RPMI8226 (cell line): Measurements from ENCODE around the gene GPR107.
"Not testable (repeated sequence)": the region's sequence is repeated elsewhere in the genome, so short reads cannot be mapped to it uniquely, and the experiment has no call there.

Experiments
- DNase-seq: peaks from one replicate; pipeline ENCODE4 v3.0.0-alpha.2; 2015

GPR107 gene

DNA sequence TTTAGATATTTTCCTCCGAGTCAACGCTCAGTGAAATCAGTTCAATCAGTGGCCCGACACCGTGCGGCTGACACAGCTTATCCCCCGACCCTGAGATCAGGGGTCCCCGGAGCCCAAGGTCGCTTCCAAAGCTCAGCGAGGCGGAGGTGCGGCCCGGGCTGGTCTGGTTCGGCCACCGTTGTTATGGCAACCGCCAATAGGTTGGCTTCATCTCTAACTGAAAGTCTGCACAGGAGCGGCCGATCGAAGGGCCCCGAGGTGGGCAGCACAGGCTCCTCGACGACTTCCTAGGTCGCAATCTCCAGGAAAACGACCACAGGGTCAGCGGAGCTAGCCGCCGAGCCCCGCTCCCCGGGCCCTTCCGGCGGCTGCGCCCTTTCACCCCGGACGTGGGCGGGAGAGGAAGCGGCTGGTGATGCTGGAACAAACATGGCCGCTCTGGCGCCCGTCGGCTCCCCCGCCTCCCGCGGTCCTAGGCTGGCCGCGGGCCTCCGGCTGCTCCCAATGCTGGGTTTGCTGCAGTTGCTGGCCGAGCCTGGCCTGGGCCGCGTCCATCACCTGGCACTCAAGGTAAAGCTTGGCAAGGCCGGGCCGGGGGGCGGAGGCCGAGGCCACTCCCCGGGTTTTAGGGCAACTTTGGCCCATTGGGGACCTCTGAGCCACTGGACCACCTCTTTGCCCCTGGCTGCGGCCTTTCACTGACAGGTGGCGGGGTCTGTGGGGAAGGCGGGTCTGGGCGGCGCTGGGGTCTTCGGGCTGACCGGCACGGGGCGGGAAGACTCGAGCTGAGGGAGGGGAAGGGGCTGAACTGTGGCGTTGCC, at the start of gene GPR107:
Gene GPR107, plus strand, starts transcription at position 403 of the 821 bp plus-strand sequence. Its CDS starts 27 bp downstream, at position 430.
- peak; percentile 84 for DNase-seq

DNA sequence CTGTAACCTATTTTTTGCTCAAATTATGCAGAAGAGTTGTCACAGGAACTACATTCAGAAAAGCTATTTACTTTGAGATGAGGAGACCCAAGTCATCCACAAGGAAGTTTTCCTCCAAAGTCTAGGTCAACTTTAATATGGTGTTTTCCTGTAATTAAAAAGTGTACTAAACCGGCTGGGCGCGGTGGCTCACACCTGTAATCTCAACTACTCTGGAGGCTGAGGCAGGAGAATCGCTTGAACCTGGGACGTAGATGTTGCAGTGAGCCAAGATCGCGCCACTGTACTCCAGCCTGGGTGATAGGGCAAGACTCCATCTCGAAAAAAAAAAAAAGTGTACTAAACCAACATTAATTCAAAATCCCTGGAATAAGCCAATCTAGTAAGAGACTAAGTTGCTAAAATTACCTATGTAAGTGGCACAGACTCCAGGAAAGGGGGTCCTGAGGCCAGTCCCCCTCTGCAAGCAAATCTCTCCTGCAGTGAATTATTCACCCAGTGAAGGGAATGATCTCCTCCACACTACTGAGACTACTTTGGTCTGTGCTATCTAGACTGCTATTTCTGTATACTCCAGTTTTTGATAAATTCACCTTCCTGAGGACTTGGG, 49.7 kb upstream of the GPR107 start:
- no peak for DNase-seq

DNA sequence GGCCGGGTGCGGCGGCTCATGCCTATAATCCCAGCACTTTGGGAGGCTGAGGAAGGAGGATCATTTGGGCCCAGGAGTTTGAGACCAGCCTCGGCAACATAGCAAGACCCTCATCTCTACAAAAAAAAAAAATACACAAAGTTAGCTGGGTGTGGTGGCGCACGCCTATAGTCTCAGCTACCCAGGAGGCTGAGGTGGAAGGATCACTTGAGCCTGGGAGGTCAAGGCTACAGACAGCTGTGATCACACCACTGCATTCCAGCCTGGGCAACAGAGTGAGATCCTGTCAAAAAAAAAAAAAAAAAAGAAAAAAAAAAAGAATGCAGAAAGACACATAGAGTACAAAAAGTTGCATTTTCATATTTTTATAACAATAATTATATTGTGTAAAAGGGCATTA, 46.8 kb upstream of the GPR107 start:
- not testable (repeated sequence) for DNase-seq

GRCh38 chr9:130008538-130008937, 45.2 kb upstream of the GPR107 start:
- no peak for DNase-seq

DNA sequence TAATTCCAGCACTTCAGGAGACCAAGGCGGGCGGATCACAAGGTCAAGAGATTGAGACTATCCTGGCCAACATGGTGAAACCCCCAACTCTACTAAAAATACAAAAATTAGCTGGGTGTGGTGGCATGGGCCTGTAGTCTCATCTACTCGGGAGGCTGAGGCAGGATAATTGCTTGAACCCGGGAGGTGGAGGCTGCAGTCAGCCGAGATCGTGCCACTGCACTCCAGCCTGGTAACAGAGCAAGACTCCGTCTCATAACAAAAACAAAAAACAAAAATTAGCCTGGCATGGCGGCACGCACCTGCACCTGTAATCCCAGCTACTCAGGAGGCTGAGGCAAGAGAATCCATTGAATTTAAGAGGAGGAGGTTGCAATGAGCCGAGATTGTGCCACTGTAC, 44.2 kb upstream of the GPR107 start:
- DNase-seq, result not testable (repeated sequence)

DNA sequence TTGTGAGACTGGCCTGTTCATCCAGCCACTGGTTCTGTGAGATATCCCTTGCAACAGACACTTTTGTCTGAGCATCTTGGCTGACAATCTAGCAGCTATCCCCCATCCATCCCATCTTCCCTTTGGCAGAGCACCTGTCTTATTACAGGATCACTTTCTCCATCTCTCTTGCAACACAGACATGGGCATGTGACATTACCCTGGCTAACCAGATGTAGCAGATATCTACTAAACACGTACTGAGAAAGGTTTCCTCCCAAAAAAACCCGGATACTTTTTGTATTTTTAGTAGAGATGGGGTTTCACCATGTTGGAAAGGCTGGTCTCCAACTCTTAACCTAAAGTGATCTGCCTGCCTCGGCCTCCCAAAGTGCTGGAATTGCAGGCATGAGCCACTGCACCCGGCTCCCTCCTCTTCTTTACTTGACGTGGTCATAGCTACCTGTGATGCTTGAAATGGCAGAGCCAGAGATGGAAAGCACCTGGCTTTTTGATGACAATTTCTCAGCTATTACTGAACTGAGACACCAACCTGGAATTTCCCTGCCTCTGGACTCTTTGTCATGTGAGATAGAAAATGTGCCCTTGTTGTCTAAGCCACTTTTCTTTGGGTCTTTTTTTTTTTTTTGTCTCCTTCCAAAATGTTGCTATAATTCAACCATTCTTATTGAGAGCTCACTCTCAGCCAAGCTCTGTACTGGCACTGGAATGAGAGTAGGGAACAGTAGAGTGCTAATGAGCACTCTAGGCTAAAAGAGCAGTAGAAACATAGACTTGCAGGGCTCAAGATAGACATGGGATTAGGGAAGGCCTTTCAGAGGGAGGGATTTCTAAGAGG, 43.3 kb upstream of the GPR107 start:
- peak; percentile 33 for DNase-seq

GRCh38 chr9:130013326-130013725, 40.4 kb upstream of the GPR107 start:
- no peak for DNase-seq

- DNase-seq, result no peak
Observed at GRCh38 chr9:130015353-130016019, 38.2 kb upstream of the GPR107 start.

DNA sequence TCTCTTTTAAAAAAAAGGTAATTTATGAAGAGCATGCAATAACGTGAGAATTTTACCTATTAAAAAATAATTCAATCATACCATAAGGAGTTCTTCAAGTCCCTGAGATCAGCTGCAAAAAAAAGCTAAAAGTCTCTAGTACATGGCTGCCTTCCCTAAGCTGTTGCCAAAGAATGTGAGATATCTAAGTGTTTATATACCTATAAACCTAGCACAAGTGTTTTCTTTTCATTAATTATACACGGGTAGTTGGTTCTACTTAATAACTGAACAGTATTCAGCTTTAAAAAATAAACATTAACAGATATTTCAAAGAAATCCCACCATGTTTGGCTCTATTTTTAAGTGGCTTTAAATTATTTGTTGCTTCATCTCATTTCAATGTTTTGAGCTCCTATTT, 36.6 kb upstream of the GPR107 start:
- DNase-seq, result no peak

GRCh38 chr9:130017510-130017909, 36.2 kb upstream of the GPR107 start:
- not testable (repeated sequence) for DNase-seq

DNA sequence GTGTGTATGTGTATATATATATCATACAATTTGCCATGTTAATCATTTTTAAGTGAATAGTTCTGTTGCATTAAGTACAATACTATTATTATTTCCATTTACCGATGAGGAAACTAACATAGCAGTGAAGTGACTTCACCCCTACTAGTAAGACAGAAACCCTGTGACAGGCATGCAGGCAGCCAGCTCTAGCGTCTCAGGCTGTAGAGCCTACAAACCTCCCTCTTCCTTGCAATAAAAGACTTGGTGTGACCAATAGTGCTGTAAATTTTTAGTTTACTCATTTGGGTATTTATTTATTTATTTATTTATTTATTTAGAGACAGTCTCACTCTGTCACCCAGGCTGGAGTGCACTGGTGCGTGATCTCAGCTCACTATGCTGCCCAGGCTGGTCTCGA, 35.4 kb upstream of the GPR107 start:
- no peak for DNase-seq

GRCh38 chr9:130020618-130021017, 33.1 kb upstream of the GPR107 start:
- DNase-seq, result no peak

GRCh38 chr9:130021123-130021522, 32.6 kb upstream of the GPR107 start:
- DNase-seq, result no peak

DNA sequence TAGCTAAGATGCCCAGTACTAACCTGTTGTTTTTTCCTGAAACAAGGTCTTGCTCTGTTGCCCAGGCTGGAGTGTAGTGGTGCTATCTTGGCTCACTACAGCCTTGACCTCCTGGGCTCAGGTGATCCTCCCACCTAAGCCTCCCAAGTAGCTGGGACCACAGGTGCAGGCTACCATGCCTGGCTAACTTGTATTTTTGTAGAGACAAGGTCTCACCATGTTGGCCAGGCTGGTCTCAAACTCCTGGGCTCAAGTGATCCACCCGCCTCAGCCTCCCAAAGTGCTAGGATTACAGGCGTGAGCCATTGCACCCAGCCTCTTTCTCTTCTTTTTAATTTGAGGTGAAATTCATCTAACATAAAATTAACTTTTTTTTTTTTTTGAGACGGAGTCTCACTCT, 31.9 kb upstream of the GPR107 start:
- DNase-seq, result not testable (repeated sequence)

DNA sequence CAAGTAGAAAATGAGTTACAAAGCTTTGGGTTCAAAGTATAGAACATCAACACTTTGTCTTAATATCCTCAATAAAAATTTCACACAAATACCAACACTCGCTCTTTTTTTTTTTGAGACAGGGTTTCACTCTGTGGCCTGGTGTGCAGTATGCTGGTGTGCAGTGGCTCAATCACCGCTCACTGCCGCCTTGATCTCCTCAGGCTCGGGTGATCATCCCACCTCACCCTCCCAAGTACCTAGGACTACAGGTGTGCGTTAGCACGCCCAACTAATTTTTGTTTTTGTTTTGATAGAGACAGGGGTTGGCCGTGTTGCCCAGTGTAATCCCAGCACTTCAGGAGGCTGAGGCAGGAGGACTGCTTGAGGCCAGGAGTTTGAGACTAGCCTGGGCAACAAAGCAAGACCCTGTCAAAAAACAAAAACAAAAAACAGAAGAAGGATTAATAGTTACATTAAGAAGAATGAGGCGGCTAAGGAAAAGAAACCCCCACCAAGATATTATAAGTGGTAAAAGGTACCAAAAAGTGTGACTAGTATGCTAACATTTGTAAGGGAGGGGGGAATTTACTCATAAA, 31.1 kb upstream of the GPR107 start:
- no peak for DNase-seq

GRCh38 chr9:130023144-130023787, 30.4 kb upstream of the GPR107 start:
- DNase-seq, result no peak

DNA sequence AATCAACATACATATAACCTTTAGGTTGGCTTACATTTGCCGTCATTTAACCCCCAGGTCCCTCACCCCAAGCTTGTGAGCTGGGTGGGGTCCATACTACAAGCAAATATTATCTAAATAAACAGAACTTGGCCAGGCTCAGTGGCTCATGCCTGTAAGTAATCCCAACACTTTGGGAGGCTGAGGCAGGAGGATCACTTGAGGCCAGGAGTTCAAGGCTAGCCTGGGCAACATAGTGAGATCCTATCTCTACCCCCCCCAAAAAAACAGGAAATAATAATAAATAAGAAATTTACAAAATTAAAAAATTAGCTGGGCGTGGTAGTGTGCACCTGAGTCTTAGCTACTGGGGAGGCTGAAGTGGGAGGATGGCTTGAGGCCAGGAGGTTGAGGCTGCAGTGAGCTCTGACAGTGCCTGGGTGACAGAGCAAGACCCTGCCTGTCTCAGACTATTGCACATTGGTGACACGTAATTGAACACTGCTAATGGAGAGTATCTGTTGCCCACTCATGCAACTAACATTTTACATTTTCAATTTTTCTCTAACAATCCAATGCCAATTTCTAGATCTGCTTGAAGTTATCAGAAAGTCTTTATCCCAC, 29.6 kb upstream of the GPR107 start:
- no peak for DNase-seq

GRCh38 chr9:130024597-130024994, 29.1 kb upstream of the GPR107 start:
- DNase-seq, result no peak

DNA sequence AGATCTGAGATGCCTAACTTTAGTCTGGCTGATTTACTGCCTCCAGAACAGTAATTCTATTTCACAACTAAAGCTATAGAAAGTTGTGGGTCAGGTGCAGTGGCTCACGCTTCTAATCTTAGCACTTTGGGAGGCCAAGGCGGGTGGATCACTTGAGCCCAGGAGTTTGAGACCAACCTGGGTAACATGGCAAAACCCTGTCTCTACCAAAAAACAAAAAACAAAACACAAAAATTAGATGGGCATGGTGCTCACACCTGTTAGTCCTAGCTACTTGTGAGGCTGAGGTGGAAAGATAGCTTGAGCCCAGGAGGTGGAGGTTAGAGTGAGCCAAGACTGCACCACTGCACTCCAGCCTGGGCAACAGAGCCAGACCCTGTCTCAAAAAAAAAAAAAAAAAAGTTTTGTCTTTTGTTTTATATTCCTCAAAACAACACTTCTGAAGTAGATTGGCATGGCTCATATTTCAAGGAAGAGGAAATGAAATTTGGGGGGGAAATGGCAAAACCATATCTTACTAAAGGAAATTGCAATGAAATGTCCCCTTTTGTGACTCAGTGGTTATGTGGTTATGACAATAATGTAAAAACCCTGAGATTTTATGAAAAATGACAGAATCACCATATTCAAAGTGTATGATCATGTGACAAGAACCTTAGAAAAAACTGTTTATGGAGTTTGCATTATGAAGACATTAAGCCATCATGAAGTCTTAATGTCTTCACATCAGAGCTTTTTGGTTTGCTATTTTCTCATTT, 26.9 kb upstream of the GPR107 start:
- DNase-seq, result no peak

- no peak for DNase-seq
Observed at GRCh38 chr9:130027533-130028365, 26.0 kb upstream of the GPR107 start.
